SU-DHL-6 (cell line): ENCODE measurements around the gene ZP4.

Source experiments
- H2AFZ ChIP-seq: fragments of 200-600 bp; sonication (generic); 2 replicates; pipeline ENCODE4 v1.6.1; 2014; ENCODE audit warnings: low read depth, mild to moderate bottlenecking, moderate library complexity, mixed read lengths, antibody characterized with exemption, low read length; ENCODE audit not compliant: severe bottlenecking
- H3F3A ChIP-seq: fragments of 200-600 bp; shearing (Covaris generic); 2 replicates; pipeline ENCODE4 v1.6.0; 2016; ENCODE audit warnings: antibody characterized with exemption, mild to moderate bottlenecking; ENCODE audit not compliant: insufficient read depth
- H3K27ac ChIP-seq: fragments of 200-600 bp; sonication (generic); 2 replicates; pipeline ENCODE4 v1.5.1; 2016; ENCODE audit warnings: low read depth, mild to moderate bottlenecking, low read length, moderate library complexity, mixed read lengths
- H3K27me3 ChIP-seq: fragments of 200-600 bp; sonication (generic), shearing (Covaris generic); 2 replicates; pipeline ENCODE4 v1.6.0; 2014; ENCODE audit warnings: mild to moderate bottlenecking, low read length
- H3K36me3 ChIP-seq: fragments of 200-600 bp; sonication (generic); 2 replicates; pipeline ENCODE4 v1.6.1; 2014; ENCODE audit warnings: mild to moderate bottlenecking, low read length, mixed read lengths
- H3K4me2 ChIP-seq: fragments of 300-600, 200-600 bp; shearing (Covaris generic), sonication (generic); 2 replicates; pipeline ENCODE4 v1.6.0; 2014; ENCODE audit warnings: low read length, low read depth, mild to moderate bottlenecking; ENCODE audit not compliant: poor library complexity, severe bottlenecking
- H3K4me3 ChIP-seq: fragments of 200-600 bp; sonication (generic); 2 replicates; pipeline ENCODE4 v1.5.1; 2014; ENCODE audit warnings: antibody characterized with exemption, low read length, mild to moderate bottlenecking, mixed read lengths; ENCODE audit not compliant: insufficient read depth, poor library complexity, severe bottlenecking
- H3K79me2 ChIP-seq: fragments of 200-600 bp; sonication (generic); 2 replicates; pipeline ENCODE4 v1.6.1; 2014; ENCODE audit warnings: mild to moderate bottlenecking, low read length, moderate library complexity; ENCODE audit not compliant: insufficient read depth
- H3K9ac ChIP-seq: fragments of 200-600 bp; sonication (generic); 2 replicates; pipeline ENCODE4 v1.7.0; 2014; ENCODE audit warnings: mild to moderate bottlenecking, low read length
- H3K9me2 ChIP-seq: fragments of 200-600 bp; sonication (generic); replicated peaks from 2 replicates; pipeline ENCODE4 v1.6.1; 2014; ENCODE audit warnings: low read length; ENCODE audit not compliant: insufficient read depth
- H3K9me3 ChIP-seq: fragments of 200-600 bp; sonication (generic); 2 replicates; pipeline ENCODE4 v1.6.1; 2014; ENCODE audit warnings: low read length, mixed read lengths; ENCODE audit not compliant: insufficient read depth
- H4K20me1 ChIP-seq: fragments of 200-600 bp; sonication (generic); 2 replicates; pipeline ENCODE4 v1.6.1; 2014; ENCODE audit warnings: low read depth, mild to moderate bottlenecking, antibody characterized with exemption, low read length, moderate library complexity, mixed read lengths
- CTCF ChIP-seq: fragments of 200-600 bp; sonication (generic); IDR thresholded peaks from one replicate; pipeline ENCODE4 v1.5.1; 2017; ENCODE audit warnings: antibody characterized with exemption, mild to moderate bottlenecking, low read length, moderate library complexity; ENCODE audit not compliant: insufficient read depth, poor library complexity, severe bottlenecking
- EZH2phosphoT487 ChIP-seq: fragments of 200-600 bp; sonication (generic), shearing (Covaris generic); conservative IDR thresholded peaks from 2 replicates; pipeline ENCODE4 v1.6.1; 2018; ENCODE audit warnings: mild to moderate bottlenecking, antibody characterized with exemption, low read length, moderate library complexity, mixed read lengths

Gene ZP4

GRCh38 chr1:237932816-237933215 is 42.1 kb upstream of the ZP4 start:
- H4K20me1 ChIP-seq: no peaks in the 10 kb centered on the region
- no peaks in the 10 kb centered on the region for H3K9me2 ChIP-seq
- H3K36me3 ChIP-seq: no peaks in the 10 kb centered on the region
- no peaks in the 10 kb centered on the region for H3K9me3 ChIP-seq
- H3K4me3 ChIP-seq: no peak overlapping the region
- H3F3A ChIP-seq: no peaks in the 10 kb centered on the region
- H3K27me3 ChIP-seq: no peaks in the 10 kb centered on the region
- TF ChIP-seq CTCF: no peak
- TF ChIP-seq EZH2phosphoT487: no peak
- H3K4me2 ChIP-seq: no peak overlapping the region
- H3K27ac ChIP-seq: no peak overlapping the region
- H3K79me2 ChIP-seq: no peaks in the 10 kb centered on the region
- H3K9ac ChIP-seq: no peak overlapping the region
- no peak overlapping the region for H2AFZ ChIP-seq

GRCh38 chr1:237931581-237931980 is 40.9 kb upstream of the ZP4 start:
- H2AFZ ChIP-seq: no peak overlapping the region
- H3K27me3 ChIP-seq: no peaks in the 10 kb centered on the region
- no peaks in the 10 kb centered on the region for H3K79me2 ChIP-seq
- H3K9me2 ChIP-seq: no peaks in the 10 kb centered on the region
- H3F3A ChIP-seq: no peaks in the 10 kb centered on the region
- no peak overlapping the region for H3K9ac ChIP-seq
- H3K4me3 ChIP-seq: no peak overlapping the region
- no peaks in the 10 kb centered on the region for H3K36me3 ChIP-seq
- TF ChIP-seq EZH2phosphoT487: no peak
- no peak for TF ChIP-seq CTCF
- no peak overlapping the region for H3K27ac ChIP-seq
- H3K9me3 ChIP-seq: no peaks in the 10 kb centered on the region
- no peak overlapping the region for H3K4me2 ChIP-seq
- H4K20me1 ChIP-seq: no peaks in the 10 kb centered on the region

GRCh38 chr1:237927198-237927597 is 36.5 kb upstream of the ZP4 start:
- H3K9ac ChIP-seq: no peak overlapping the region
- H3K36me3 ChIP-seq: no peaks in the 10 kb centered on the region
- no peak overlapping the region for H3K27ac ChIP-seq
- no peaks in the 10 kb centered on the region for H3K9me3 ChIP-seq
- no peaks in the 10 kb centered on the region for H3K79me2 ChIP-seq
- H2AFZ ChIP-seq: no peak overlapping the region
- H3K9me2 ChIP-seq: no peaks in the 10 kb centered on the region
- no peak overlapping the region for H3K4me3 ChIP-seq
- no peak overlapping the region for H3K4me2 ChIP-seq
- no peaks in the 10 kb centered on the region for H3F3A ChIP-seq
- H3K27me3 ChIP-seq: no peaks in the 10 kb centered on the region
- H4K20me1 ChIP-seq: no peaks in the 10 kb centered on the region
- TF ChIP-seq EZH2phosphoT487: no peak
- TF ChIP-seq CTCF: no peak
